PFSK-1 (cell line): Measurements from ENCODE around the gene HMX1.

Experiments
- POLR2AphosphoS5 ChIP-seq: IDR thresholded peaks from 2 replicates; pipeline ENCODE4 v1.6.1; 2012; ENCODE audit warnings: low read depth, mild to moderate bottlenecking, control low read depth, low read length, moderate library complexity
- REST ChIP-seq, 2 experiments: IDR thresholded peaks; 2 replicates each; pipeline versions ENCODE4 v1.6.1 to v1.8.0; 2011 to 2012; ENCODE audit warnings: low read depth in 2 of 2, low read length in 2 of 2, control low read depth in 1 of 2, inconsistent platforms in 1 of 2, mild to moderate bottlenecking in 1 of 2, moderate library complexity in 1 of 2; ENCODE audit not compliant: insufficient read depth in 1 of 2
- SIN3A ChIP-seq: IDR thresholded peaks from 2 replicates; pipeline ENCODE4 v1.6.1; 2012; ENCODE audit warnings: mild to moderate bottlenecking, low read length, moderate library complexity, borderline replicate concordance; ENCODE audit not compliant: insufficient read depth

DNA sequence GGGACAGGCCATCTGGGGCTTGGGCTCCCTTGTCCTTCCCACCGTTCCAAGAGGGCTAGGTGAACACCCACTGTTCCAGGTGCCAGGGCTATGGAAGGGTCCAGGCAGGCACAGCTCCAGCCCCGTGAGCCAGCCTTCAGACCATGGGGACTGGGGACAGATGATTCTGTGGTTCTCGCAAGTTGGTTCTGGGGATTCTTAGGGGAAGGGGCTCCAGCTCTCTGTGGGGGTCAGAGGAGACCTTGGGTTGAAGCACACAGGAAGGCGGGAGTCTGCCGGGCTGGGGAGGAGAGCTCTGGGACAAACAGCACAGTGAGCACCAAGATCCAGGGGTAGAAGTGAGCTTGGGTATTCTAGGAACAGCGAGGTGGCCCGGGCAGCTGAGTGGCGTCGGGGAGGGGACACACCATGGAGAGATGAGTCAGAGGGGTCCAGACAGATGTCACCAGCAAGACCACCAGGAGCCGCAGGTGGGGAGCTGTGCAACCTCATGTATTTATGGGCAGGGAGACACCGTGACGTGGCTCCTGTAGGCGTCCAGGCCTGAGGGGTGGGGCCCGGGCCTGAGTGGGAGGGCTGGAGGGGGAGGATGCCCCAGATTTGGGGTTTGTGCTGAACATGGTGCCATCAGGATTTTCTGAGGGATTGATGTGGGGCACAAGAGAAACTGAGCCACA lies 48.8 kb upstream of the HMX1 start:
- TF ChIP-seq POLR2AphosphoS5 (no peak), REST (IDR thresholded peaks at IDR 0.05; ENCODE audit: insufficient read depth in 1 of 2, low read depth in 2 of 2, low read length in 2 of 2) (no peak), SIN3A (no peak)
